ENCODE data around the gene WNT5A. TPM values are rescaled to one million over a fixed set of nuclear protein-coding genes. Genes with fewer than 3 reads are reported as not detected.

Gene WNT5A
- total RNA-seq, 2 experiments from 2014 or later, result not detected

DNA sequence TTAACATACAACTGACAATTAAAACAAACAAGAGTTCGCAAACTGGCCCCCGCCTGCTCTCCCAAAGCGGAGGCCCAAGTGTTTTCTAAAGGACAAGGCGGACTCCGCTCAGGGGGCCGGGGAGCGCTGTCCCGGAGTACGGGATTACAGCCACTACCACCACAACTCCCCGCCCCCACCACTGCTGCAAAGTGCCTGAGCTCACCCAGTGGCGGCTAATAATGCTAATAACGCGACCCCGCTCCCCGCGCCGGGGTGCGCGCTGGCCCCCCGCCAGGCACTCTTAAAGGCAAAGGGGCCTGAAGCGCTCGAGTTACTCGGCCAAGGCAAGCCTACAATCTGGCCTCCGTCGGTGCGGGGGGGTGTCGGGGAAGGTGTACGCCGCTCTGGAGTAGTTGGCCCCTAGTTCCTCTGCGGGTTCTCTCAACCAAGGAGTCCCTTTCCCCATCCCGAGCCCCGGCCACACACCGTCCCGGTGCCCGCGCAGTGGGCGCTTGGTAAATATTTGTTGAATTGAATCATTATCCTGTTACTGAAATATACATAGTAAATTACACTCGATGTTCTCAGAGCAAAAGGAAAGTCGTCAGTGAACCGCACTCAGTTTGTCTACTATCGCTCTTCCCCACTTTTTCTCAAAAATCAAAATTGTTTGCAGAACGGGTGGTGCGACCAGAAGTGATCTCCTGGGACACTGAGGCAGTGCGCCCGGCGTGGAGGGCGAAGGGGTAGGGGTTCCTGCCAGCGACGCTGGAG, 827 bp downstream of the WNT5A start:
- POLR2A ChIA-PET, result no interaction called here
- H3K27ac Mint-ChIP-seq, result no peak overlapping the region
- intact Hi-C loops (cut with DNase I, micrococcal nuclease), result loop anchor here (5.0 to 10.0 kb wide), 6 partner anchors 236 to 1059 kb away; no protein-coding TSS in a partner anchor
- DNase-seq, result no peak
- ATAC-seq, result no peak
- H3K9me3 Mint-ChIP-seq (ENCODE audit: low read depth), result no peaks in the 10 kb centered on the region
- peaks cover 34% of the 10 kb centered on the region for H3K4me1 Mint-ChIP-seq
- peaks cover 67% of the 10 kb centered on the region for H3K27me3 Mint-ChIP-seq
- no peaks in the 10 kb centered on the region for H3K36me3 Mint-ChIP-seq (ENCODE audit: low read depth)
- CTCF ChIA-PET, result interaction anchor here (0.6 kb wide), 1 partner anchor 1013 kb away, joined by 4 read pairs; no protein-coding TSS in a partner anchor
- peak overlapping the region; percentile 40 for H3K4me3 Mint-ChIP-seq

- intact Hi-C loops (cut with DNase I, micrococcal nuclease), result loop anchor here (1.0 to 10.0 kb wide), 9 partner anchors 237 to 1058 kb away; no protein-coding TSS in a partner anchor
- H3K9me3 Mint-ChIP-seq (ENCODE audit: low read depth), result no peaks in the 10 kb centered on the region
- peak overlapping the region; percentile 17 for H3K4me3 Mint-ChIP-seq
- DNase-seq, result peak; percentile 78
- ChIA-PET CTCF (no interaction called here), POLR2A (no interaction called here)
- ATAC-seq, result peak; percentile 71
- no peak overlapping the region for H3K27ac Mint-ChIP-seq
- H3K36me3 Mint-ChIP-seq (ENCODE audit: low read depth), result no peaks in the 10 kb centered on the region
- peaks cover 70% of the 10 kb centered on the region for H3K27me3 Mint-ChIP-seq
- peaks cover 34% of the 10 kb centered on the region for H3K4me1 Mint-ChIP-seq
These were observed 2.0 kb downstream of the WNT5A start for GRCh38 chr3:55484801-55485791.

GRCh38 chr3:55484191-55484689, 2.9 kb downstream of the WNT5A start:
- H3K27me3 Mint-ChIP-seq, result peaks cover 69% of the 10 kb centered on the region
- H3K36me3 Mint-ChIP-seq (ENCODE audit: low read depth), result no peaks in the 10 kb centered on the region
- no peak overlapping the region for H3K27ac Mint-ChIP-seq
- ChIA-PET CTCF (no interaction called here), POLR2A (no interaction called here)
- H3K9me3 Mint-ChIP-seq (ENCODE audit: low read depth), result no peaks in the 10 kb centered on the region
- no peak for DNase-seq
- no peak for ATAC-seq
- intact Hi-C loops (cut with DNase I, micrococcal nuclease), result loop anchor here (2.0 to 10.0 kb wide), 4 partner anchors 261 to 961 kb away; no protein-coding TSS in a partner anchor
- peaks cover 31% of the 10 kb centered on the region for H3K4me1 Mint-ChIP-seq
- H3K4me3 Mint-ChIP-seq, result no peak overlapping the region

DNA sequence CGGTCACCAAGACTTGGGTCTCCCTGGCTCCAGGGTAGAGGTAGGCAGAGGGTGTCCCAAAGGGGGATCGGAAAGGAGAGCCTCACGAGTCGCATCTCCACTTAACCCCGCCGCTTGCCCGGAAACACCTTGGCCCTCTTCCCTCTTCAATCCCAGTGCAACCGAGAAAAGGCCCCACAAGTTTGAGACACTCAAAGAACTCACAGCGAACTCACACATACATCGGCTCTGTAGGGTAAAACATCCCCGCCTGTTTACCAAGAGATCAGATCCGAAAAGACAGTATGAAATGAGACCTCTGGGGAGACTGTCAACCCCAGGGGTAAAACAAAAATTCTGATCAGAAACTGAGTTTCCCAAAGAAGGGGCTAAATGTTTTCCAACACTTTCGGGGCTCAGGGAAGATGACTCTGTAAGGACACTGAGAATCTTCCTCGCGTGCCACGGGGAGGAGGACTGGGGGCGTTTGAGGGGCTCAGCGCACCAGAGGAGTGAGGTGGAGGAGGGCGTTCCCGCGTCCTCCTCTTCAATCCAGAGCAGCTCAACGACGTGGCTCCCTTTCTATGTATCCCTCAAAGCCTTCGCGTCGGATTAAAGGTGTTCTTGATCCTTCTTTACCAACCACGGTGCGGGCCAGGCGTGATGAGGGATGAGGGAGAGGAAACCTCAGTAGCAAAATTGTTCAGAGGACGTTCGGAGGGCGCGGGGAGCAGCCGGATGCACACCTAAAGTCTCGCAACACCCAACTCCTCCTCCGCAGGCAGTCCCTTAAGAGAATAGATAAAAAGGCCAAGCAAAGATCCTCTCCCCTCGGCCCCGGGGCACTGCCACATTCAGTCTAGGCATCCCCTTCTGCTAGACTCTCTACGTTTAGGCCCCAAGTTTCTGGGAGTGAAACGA, 3.7 kb downstream of the WNT5A start:
- ChIA-PET POLR2A (no interaction called here), CTCF (no interaction called here)
- peaks cover 62% of the 10 kb centered on the region for H3K27me3 Mint-ChIP-seq
- H3K4me1 Mint-ChIP-seq, result peaks cover 27% of the 10 kb centered on the region
- intact Hi-C loops (cut with DNase I, micrococcal nuclease), result loop anchor here (2.0 to 10.0 kb wide), 4 partner anchors 261 to 961 kb away; no protein-coding TSS in a partner anchor
- no peak overlapping the region for H3K4me3 Mint-ChIP-seq
- no peak overlapping the region for H3K27ac Mint-ChIP-seq
- no peak for ATAC-seq
- no peak for DNase-seq
- H3K36me3 Mint-ChIP-seq (ENCODE audit: low read depth), result no peaks in the 10 kb centered on the region
- H3K9me3 Mint-ChIP-seq (ENCODE audit: low read depth), result no peaks in the 10 kb centered on the region

DNA sequence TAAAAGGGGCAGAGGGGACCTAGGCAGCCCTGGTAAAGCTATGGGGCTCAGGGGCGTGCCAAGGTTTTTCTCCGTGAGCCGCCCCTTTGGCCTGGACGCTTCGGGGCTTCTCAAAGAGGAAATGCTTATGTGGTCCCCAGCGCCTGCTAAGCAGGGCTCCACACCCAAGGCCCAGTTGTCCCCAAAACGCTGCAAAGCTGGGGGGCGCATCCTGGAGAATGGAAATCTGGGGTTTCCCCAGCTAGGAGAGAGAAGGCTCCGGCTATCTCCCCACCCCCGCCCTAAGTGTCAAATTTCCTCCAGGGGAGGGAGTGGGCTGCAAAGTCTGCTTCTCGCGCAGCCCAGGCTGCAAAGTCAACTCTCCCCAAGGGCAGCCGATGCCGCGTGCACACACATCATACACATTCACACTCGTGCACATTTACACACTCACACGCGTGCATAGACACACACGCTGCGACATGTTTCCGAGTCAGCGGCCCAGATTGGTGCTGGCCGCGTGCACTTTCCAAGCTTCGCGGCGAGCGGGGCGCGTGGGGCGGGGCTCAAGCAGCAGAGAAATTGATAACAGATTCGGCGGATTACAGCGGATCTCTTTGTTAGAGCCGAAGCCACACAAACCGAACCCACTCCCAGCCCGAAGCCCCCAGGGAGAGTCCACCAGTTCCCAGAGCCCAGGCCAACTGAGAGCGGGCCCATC, 4.5 kb downstream of the WNT5A start:
- POLR2A ChIA-PET, result no interaction called here
- ATAC-seq, result no peak
- CTCF ChIA-PET, result no interaction called here
- Mint-ChIP-seq H3K36me3 (ENCODE audit: low read depth) (no peaks in the 10 kb centered on the region), H3K4me1 (peaks cover 24% of the 10 kb centered on the region), H3K27ac (no peak overlapping the region), H3K27me3 (peaks cover 62% of the 10 kb centered on the region), H3K9me3 (ENCODE audit: low read depth) (no peaks in the 10 kb centered on the region), H3K4me3 (no peak overlapping the region)
- DNase-seq, result no peak
- intact Hi-C loops (cut with DNase I, micrococcal nuclease), result loop anchor here (10.0 kb wide), 2 partner anchors 262 to 962 kb away; no protein-coding TSS in a partner anchor

- no peak for ATAC-seq
These were observed 5.2 kb downstream of the WNT5A start for GRCh38 chr3:55481744-55482495.

GRCh38 chr3:55480911-55481743, 6.0 kb downstream of the WNT5A start:
- intact Hi-C loops (cut with DNase I, micrococcal nuclease), result loop anchor here (10.0 kb wide), 2 partner anchors 264 to 964 kb away; no protein-coding TSS in a partner anchor
- H3K36me3 Mint-ChIP-seq (ENCODE audit: low read depth), result no peaks in the 10 kb centered on the region
- H3K27ac Mint-ChIP-seq, result no peak overlapping the region
- H3K27me3 Mint-ChIP-seq, result peaks cover 61% of the 10 kb centered on the region
- CTCF ChIA-PET, result interaction anchor here (0.6 kb wide), 1 partner anchor 1415 kb away, joined by 3 read pairs; no protein-coding TSS in a partner anchor
- POLR2A ChIA-PET, result no interaction called here
- DNase-seq (no peak), ATAC-seq (no peak)
- no peaks in the 10 kb centered on the region for H3K9me3 Mint-ChIP-seq (ENCODE audit: low read depth)
- peaks cover 16% of the 10 kb centered on the region for H3K4me1 Mint-ChIP-seq
- H3K4me3 Mint-ChIP-seq, result no peak overlapping the region

More at GRCh38 chr3:55481744-55482495, 5.2 kb downstream of the WNT5A start:
- POLR2A ChIA-PET, result no interaction called here
- CTCF ChIA-PET, result no interaction called here
- DNase-seq, result no peak
- Mint-ChIP-seq H3K27me3 (peaks cover 61% of the 10 kb centered on the region), H3K4me1 (peaks cover 20% of the 10 kb centered on the region), H3K9me3 (ENCODE audit: low read depth) (no peaks in the 10 kb centered on the region), H3K27ac (no peak overlapping the region), H3K4me3 (no peak overlapping the region), H3K36me3 (ENCODE audit: low read depth) (no peaks in the 10 kb centered on the region)
- intact Hi-C loops (cut with DNase I, micrococcal nuclease), result loop anchor here (10.0 kb wide), 2 partner anchors 263 to 963 kb away; no protein-coding TSS in a partner anchor

DNA sequence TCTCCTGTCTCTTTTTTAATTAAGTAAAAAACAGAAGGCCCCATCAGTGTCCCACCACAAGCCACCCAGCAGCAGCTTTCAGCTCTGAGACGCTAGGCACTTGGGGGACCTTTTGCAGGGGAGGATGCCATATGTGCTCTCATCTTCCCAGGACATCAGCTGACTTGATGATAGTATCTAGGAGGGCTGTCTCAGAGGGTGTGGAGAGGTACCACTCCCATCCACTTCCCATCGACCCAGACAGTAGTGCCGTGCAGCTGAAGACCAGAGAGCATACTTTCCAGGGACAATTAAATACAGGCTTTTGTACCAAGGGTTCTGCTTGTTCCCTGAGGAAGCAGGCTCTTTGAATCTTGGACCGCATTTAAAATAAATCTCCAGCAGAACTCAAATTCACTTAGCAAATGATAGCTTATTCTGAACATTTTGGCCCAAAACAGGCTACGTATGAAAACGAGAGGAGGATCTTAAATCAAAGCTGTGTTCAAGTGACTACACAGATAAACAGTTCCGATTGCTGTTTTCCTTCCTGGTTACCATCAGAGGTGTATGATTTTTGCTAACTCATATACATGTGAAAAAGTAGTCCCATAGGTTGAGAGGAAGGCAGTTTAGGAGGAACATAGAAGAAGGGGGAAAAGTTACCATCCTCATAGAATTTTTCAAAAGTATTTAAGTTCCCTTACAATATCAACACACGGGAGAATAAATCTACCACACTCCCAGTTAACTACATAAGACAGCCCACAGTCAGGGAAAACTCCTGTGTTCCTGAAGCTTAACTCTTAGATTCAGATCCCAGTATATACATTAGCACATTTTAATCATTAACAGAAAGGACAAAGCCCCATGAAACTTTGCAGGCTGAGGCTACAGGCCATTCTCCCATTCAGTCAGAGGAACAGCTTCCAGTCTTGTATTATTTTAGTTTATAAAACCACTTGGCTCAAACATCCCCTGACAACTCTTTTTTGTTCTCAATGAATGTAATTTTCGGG, 9.5 kb downstream of the WNT5A start:
- ChIA-PET POLR2A (no interaction called here), CTCF (no interaction called here)
- no peaks in the 10 kb centered on the region for H3K9me3 Mint-ChIP-seq (ENCODE audit: low read depth)
- DNase-seq (no peak), ATAC-seq (no peak)
- intact Hi-C loops (cut with DNase I, micrococcal nuclease), result no loop called here
- H3K27me3 Mint-ChIP-seq, result peaks cover 35% of the 10 kb centered on the region
- no peak overlapping the region for H3K4me3 Mint-ChIP-seq
- H3K4me1 Mint-ChIP-seq, result no peaks in the 10 kb centered on the region
- H3K36me3 Mint-ChIP-seq (ENCODE audit: low read depth), result no peaks in the 10 kb centered on the region
- no peak overlapping the region for H3K27ac Mint-ChIP-seq
